Psoas muscle (tissue), 8 donors: Measurements from ENCODE around the gene SPINK1. TPM values are rescaled to one million over a fixed set of nuclear protein-coding genes. Genes with fewer than 3 reads are reported as not detected.

ENCODE experiments used
- ATAC-seq, 4 donors: fragments of 200-7000 bp; cut with Tn5 transposase; one replicate each; pipeline ENCODE4 v1.9.1; 2020; ENCODE audit warnings: moderate library complexity in 3 of 4, mild to moderate bottlenecking in 2 of 4
- DNase-seq, 2 donors: peaks; one replicate each; pipeline ENCODE4 v3.0.0-alpha.2; 2020
- H3K27ac ChIP-seq: fragments of 200-600 bp; one replicate; pipeline ENCODE4 v1.8.0; 2022
- H3K27me3 ChIP-seq, 3 donors: fragments of 200-600 bp in 1 of 3; one replicate each; pipeline versions ENCODE4 v1.6.1 to v1.8.0; 2013 to 2022; ENCODE audit warnings: low read length in 2 of 3, mild to moderate bottlenecking in 2 of 3, moderate library complexity in 1 of 3; ENCODE audit not compliant: insufficient read depth in 3 of 3
- H3K36me3 ChIP-seq, 2 donors: fragments of 200-600 bp in 1 of 2; one replicate each; pipeline versions ENCODE4 v1.6.1 to v1.8.0; 2013 to 2022; ENCODE audit warnings: low read depth in 1 of 2, mild to moderate bottlenecking in 1 of 2, moderate library complexity in 1 of 2; ENCODE audit not compliant: insufficient read depth in 1 of 2
- H3K4me1 ChIP-seq: fragments of 200-600 bp; one replicate; pipeline ENCODE4 v1.8.0; 2022
- H3K4me3 ChIP-seq: fragments of 200-600 bp; one replicate; pipeline ENCODE4 v1.8.0; 2022; ENCODE audit warnings: mild to moderate bottlenecking
- H3K9me3 ChIP-seq: fragments of 200-600 bp; one replicate; pipeline ENCODE4 v1.8.0; 2022
- WGBS, 3 donors: extraction: QIAGEN DNeasy Blood & Tissue Kit; methylation state at CpG; one replicate each; pipeline versions ENCODE4 v1.1.6 to v1.1.7; 2013; 5-methylcytosine and 5-hydroxymethylcytosine counted together
- intact Hi-C, 2 donors: fragments of 100-400 bp; cut with DNase I; formaldehyde crosslinking; loops; one replicate each; pipeline versions ENCODE4 v1.11.0 to v1.14.2; 2022
- polyA plus RNA-seq, 3 donors: library from polyadenylated mRNA; stranded (reverse); fragments of 200-250 nt; gene quantifications; one replicate each; pipeline ENCODE4 v1.2.3, GENCODE V29; 2013
- total RNA-seq, 4 donors: library from RNA; stranded (reverse); fragmentation: NEBNext Ultra II Directional in 2 of 4; extraction: Animal tissue kit (Norgen Biotek cat#: 25700) in 2 of 4; gene quantifications; one replicate each; pipeline versions ENCODE4 v1.2.1 to v1.2.4, GENCODE V29; 2021 to 2023
- TF ChIP-seq, protein P1 (sequence below): fragments of 200-600 bp; IDR thresholded peaks from one replicate; pipeline ENCODE4 v1.8.0; 2022; ENCODE audit warnings: antibody characterized with exemption
- donor health status: healthy with polysubstance abuse.
- donor health status: DM: no; HTN: no; CAD: no; lungs with moderate emphysema.
- donor health status: Bipolar disorder and iron deficiency.
- donor health status: healthy.
- donor health status: DM: yes; HTN: yes; CAD: no.
- donor health status: DM: no; HTN: no; CAD: no.
- donor health status: DM: no; HTN: no; CAD: no.
- donor health status: DM: yes; HTN: yes; CAD: no.

Gene SPINK1
- total and polyA plus RNA-seq, 7 donors: 1.6 to 24.1 (median 7.2) TPM; not detected in 1

DNA sequence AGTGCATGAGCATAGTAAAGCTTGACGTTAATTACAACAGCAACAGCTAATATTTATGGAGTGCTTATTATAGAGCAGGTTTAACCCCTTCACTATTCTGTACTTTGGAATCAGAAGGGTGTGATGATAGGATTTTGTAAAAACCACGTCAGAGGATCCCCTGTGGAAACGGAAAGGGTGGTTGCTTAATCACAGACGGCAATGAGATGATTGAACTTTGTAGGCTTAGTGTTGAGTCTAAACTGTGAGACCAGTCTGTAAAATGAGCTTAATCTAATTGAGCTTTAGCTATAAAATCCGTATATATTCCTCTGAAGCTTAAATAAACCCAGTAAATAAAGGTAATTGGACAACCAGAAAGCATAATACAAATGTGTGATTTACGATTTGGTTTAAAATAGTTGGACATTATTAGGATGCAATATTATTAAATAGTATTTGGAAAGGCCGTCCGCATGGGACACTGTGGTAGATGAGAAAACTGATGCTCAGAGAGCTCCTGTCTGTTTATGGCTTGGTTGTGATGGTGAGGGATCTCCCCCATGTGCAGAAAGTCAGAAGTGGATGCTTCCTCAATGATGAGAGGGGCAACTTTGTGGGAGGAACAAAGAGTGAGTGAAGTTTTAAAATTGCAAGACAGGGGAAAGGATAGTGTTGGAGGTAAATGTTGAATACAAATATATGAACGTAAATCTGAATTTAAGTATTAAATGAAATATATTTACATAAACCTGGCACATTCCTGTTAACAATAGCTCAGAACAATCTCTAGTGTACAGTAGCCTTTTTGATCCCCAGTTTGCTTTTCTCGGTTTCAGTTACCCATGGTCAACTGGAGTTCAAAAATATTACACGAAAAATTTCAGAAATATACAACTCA is 23.7 kb upstream of the SPINK1 start:
- TF ChIP-seq, protein P1, sequence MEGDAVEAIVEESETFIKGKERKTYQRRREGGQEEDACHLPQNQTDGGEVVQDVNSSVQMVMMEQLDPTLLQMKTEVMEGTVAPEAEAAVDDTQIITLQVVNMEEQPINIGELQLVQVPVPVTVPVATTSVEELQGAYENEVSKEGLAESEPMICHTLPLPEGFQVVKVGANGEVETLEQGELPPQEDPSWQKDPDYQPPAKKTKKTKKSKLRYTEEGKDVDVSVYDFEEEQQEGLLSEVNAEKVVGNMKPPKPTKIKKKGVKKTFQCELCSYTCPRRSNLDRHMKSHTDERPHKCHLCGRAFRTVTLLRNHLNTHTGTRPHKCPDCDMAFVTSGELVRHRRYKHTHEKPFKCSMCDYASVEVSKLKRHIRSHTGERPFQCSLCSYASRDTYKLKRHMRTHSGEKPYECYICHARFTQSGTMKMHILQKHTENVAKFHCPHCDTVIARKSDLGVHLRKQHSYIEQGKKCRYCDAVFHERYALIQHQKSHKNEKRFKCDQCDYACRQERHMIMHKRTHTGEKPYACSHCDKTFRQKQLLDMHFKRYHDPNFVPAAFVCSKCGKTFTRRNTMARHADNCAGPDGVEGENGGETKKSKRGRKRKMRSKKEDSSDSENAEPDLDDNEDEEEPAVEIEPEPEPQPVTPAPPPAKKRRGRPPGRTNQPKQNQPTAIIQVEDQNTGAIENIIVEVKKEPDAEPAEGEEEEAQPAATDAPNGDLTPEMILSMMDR: no peak
- no peak for ATAC-seq
- Histone ChIP-seq H3K9me3 (no peaks in the 10 kb centered on the region), H3K4me3 (no peak overlapping the region), H3K36me3 (no peaks in the 10 kb centered on the region), H3K27ac (no peak overlapping the region), H3K27me3 (no peaks in the 10 kb centered on the region), H3K4me1 (no peaks in the 10 kb centered on the region)
- intact Hi-C loops: loop anchor here in 1 of 2 donors (10.0 kb wide), 1 partner anchor 80 kb away; no protein-coding TSS in a partner anchor
- 55 to 62% (median 59%) methylated on average over 11 of the region's 11 CpGs for WGBS, 3 donors
- DNase-seq: no peak

DNA sequence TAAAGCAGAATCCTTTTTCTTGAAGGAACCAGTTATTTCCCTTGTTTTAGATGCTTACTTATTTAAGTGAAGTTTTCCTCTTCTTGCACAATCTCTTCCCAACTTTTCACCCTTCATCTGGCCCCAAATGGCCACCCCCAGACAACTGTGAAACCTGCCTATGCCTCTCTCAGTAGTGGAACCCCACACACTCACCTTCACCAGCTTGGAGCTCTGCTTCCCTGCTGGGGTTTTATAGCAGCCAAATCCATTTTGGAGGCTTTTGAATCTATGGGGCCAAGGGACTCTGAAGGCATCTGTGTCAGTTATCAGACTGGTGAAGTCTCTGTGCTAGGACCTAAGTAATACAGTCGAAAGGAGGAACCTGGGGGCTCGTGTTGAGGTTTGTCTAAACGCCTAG is 22.9 kb upstream of the SPINK1 start:
- TF ChIP-seq, protein P1: no peak
- DNase-seq (no peak), ATAC-seq (no peak)
- WGBS, 3 donors: 68 to 74% (median 73%) methylated on average over 3 of the region's 3 CpGs
- Histone ChIP-seq H3K9me3 (no peaks in the 10 kb centered on the region), H3K4me3 (no peak overlapping the region), H3K36me3 (no peaks in the 10 kb centered on the region), H3K4me1 (no peaks in the 10 kb centered on the region), H3K27me3 (no peaks in the 10 kb centered on the region), H3K27ac (no peak overlapping the region)
- intact Hi-C loops: loop anchor here in 1 of 2 donors (10.0 kb wide), 1 partner anchor 80 kb away; no protein-coding TSS in a partner anchor

DNA sequence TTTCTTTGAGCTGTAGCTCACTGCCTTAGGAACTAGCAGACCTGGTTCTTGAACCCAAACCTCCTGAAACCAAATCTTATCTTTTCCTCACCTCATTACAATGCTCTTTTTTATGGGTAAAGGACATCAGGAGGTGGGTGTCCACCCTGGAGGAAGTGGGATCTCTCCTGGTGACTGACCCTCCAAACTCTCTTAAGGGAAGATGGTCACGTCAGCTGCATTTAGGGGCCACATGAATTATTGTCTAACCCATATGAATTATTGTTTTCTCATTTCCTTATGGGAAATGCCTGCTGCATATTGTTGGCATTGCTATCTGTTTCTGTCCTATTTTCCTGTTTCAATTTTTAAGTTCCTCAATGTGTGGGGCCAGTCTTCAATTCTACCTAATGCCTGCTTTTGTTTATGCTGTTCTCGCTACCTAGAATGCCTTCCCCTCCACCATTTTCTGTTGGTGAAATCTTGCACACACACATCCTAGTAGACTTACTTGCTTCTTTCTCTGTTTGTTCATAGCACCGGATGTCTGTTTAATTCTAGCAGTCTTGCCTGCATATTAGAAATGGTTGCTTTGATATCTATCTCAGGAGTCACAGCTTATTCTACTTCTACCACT is 22.0 kb upstream of the SPINK1 start:
- intact Hi-C loops: loop anchor here in 1 of 2 donors (10.0 kb wide), 1 partner anchor 81 kb away; no protein-coding TSS in a partner anchor
- H3K36me3 ChIP-seq: no peaks in the 10 kb centered on the region
- H3K27me3 ChIP-seq: no peaks in the 10 kb centered on the region
- H3K27ac ChIP-seq: no peak overlapping the region
- H3K9me3 ChIP-seq: no peaks in the 10 kb centered on the region
- H3K4me1 ChIP-seq: no peaks in the 10 kb centered on the region
- TF ChIP-seq, protein P1: no peak
- 64 to 72% (median 69%) methylated on average over 3 of the region's 3 CpGs for WGBS, 3 donors
- DNase-seq (no peak), ATAC-seq (no peak)
- H3K4me3 ChIP-seq: no peak overlapping the region

DNA sequence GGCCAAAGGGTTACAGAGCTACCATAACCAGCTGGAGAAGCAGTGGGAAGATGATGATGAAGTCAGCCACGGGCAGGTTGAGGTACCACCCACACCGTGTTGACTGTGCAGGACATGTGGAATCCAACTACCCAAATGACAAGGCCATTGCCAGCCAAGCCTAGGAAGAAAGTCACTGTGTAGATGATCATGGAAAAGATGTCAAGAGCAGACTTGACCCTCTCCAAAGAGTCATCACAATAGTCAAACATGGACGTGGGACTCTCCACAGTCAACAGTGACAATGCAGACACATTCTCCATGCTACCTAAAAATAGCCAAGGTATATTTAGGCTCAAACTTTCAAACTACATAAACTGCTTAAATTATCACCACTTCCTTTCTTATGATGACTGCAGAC is 20.9 kb upstream of the SPINK1 start:
- Histone ChIP-seq H3K36me3 (no peaks in the 10 kb centered on the region), H3K27ac (no peak overlapping the region), H3K4me3 (no peak overlapping the region), H3K27me3 (no peaks in the 10 kb centered on the region), H3K9me3 (no peaks in the 10 kb centered on the region), H3K4me1 (no peaks in the 10 kb centered on the region)
- intact Hi-C loops: loop anchor here in 1 of 2 donors (10.0 kb wide), 1 partner anchor 82 kb away; no protein-coding TSS in a partner anchor
- DNase-seq (no peak), ATAC-seq (no peak)
- TF ChIP-seq, protein P1: no peak
- 52 to 66% (median 59%) methylated on average over 3 of the region's 3 CpGs for WGBS, 3 donors
